Gastroesophageal sphincter (tissue), 4 donors: Measurements from ENCODE around the gene AKAP6. TPM values are rescaled to one million over a fixed set of nuclear protein-coding genes. Genes with fewer than 3 reads are reported as not detected.

ENCODE experiments used
- ATAC-seq: fragments of 150-250 bp; one replicate; pipeline ENCODE4 v1.9.1; 2016; ENCODE audit warnings: mild to moderate bottlenecking, moderate library complexity
- H3K27ac ChIP-seq, 4 donors: fragments of 200-600 bp; sonication (generic) in 3 of 4; 1 replicate in 3 of 4; 2 replicates in 1 of 4; pipeline ENCODE4 v1.5.1; 2016 to 2019
- H3K27me3 ChIP-seq: fragments of 200-600 bp; sonication (generic); one replicate; pipeline ENCODE4 v1.5.1; 2019
- H3K36me3 ChIP-seq, 2 donors: fragments of 200-600 bp; sonication (generic); one replicate each; pipeline ENCODE4 v1.5.1; 2019; ENCODE audit warnings: control low read depth in 1 of 2
- H3K4me1 ChIP-seq, 3 donors: fragments of 200-600 bp; sonication (generic); 1 replicate in 2 of 3; 2 replicates in 1 of 3; pipeline ENCODE4 v1.5.1; 2016 to 2019; ENCODE audit warnings: control low read depth in 2 of 3
- H3K4me3 ChIP-seq, 2 donors: fragments of 200-600 bp; sonication (generic); one replicate each; pipeline ENCODE4 v1.5.1; 2019; ENCODE audit warnings: mild to moderate bottlenecking in 1 of 2, moderate library complexity in 1 of 2
- H3K9me3 ChIP-seq, 3 donors: fragments of 200-600 bp; sonication (generic); one replicate each; pipeline ENCODE4 v1.5.1; 2017 to 2019; ENCODE audit warnings: control low read depth in 2 of 3
- CTCF ChIP-seq, 4 experiments: fragments of 200-600 bp in 2 of 4; fragments of 450-650 bp in 2 of 4; sonication (generic) in 1 of 4; IDR thresholded peaks; one replicate each; pipeline ENCODE4 v1.5.1; 2017 to 2019; ENCODE audit warnings: antibody characterized with exemption in 4 of 4, mild to moderate bottlenecking in 2 of 4, moderate library complexity in 2 of 4
- EP300 ChIP-seq: sonication (generic); formaldehyde crosslinking; IDR thresholded peaks from one replicate; pipeline ENCODE4 v1.6.1; 2017; ENCODE audit warnings: antibody characterized with exemption, mild to moderate bottlenecking
- POLR2A ChIP-seq, 2 donors: fragments of 450-650 bp; IDR thresholded peaks; one replicate each; pipeline ENCODE4 v1.6.1; 2017; ENCODE audit warnings: antibody characterized with exemption in 2 of 2, mild to moderate bottlenecking in 2 of 2, moderate library complexity in 1 of 2
- POLR2AphosphoS5 ChIP-seq: sonication (generic); formaldehyde crosslinking; IDR thresholded peaks from one replicate; pipeline ENCODE4 v1.6.1; 2017; ENCODE audit warnings: antibody characterized with exemption
- WGBS, 2 donors: methylation state at CpG; one replicate each; pipeline ENCODE4 v1.1.5; 2018; ENCODE audit warnings: low coverage in 1 of 2; 5-methylcytosine and 5-hydroxymethylcytosine counted together
- total RNA-seq, 4 donors: library from RNA; depleted of rRNA; stranded (reverse); fragments of >200 nt; gene quantifications; one replicate each; pipeline ENCODE4 v1.1.0, GENCODE V29; 2016

AKAP6 gene
- total RNA-seq, 4 donors from 2014 or later: 33.1 to 65.4 (median 45.0) TPM

- Histone ChIP-seq H3K4me3 (no peak overlapping the region), H3K36me3 (no peaks in the 10 kb centered on the region), H3K4me1 (peaks cover 0 to 6% (median 0%) of the 10 kb centered on the region in 3 donors), H3K27ac (no peak overlapping the region), H3K9me3 (no peaks in the 10 kb centered on the region), H3K27me3 (no peaks in the 10 kb centered on the region)
- WGBS, 2 donors: 78 to 85% methylated on average over 2 of the region's 2 CpGs
- TF ChIP-seq POLR2A (IDR thresholded peaks at IDR 0.05): no peak
- TF ChIP-seq CTCF (IDR thresholded peaks at IDR 0.05): no peak
- TF ChIP-seq POLR2AphosphoS5: no peak
- no peak for TF ChIP-seq EP300
- no peak for ATAC-seq
Observed at GRCh38 chr14:32679927-32680612, 351.0 kb downstream of the AKAP6 start.

- Histone ChIP-seq H3K27me3 (no peaks in the 10 kb centered on the region), H3K4me3 (no peak overlapping the region), H3K4me1 (peaks cover 0 to 6% (median 0%) of the 10 kb centered on the region in 3 donors), H3K36me3 (no peaks in the 10 kb centered on the region), H3K9me3 (no peaks in the 10 kb centered on the region), H3K27ac (no peak overlapping the region)
- TF ChIP-seq EP300: no peak
- TF ChIP-seq CTCF (IDR thresholded peaks at IDR 0.05): no peak
- no peak for TF ChIP-seq POLR2A (IDR thresholded peaks at IDR 0.05)
- TF ChIP-seq POLR2AphosphoS5: no peak
- no peak for ATAC-seq
Observed at GRCh38 chr14:32681598-32681997, 352.5 kb downstream of the AKAP6 start.

- Histone ChIP-seq H3K4me1 (peaks cover 0 to 6% (median 0%) of the 10 kb centered on the region in 3 donors), H3K27ac (no peak overlapping the region), H3K36me3 (no peaks in the 10 kb centered on the region), H3K27me3 (no peaks in the 10 kb centered on the region), H3K4me3 (no peak overlapping the region), H3K9me3 (no peaks in the 10 kb centered on the region)
- TF ChIP-seq CTCF (IDR thresholded peaks at IDR 0.05) (no peak), POLR2AphosphoS5 (no peak), POLR2A (IDR thresholded peaks at IDR 0.05) (no peak), EP300 (no peak)
- 47 to 70% methylated on average over 3 of the region's 3 CpGs for WGBS, 2 donors
- no peak for ATAC-seq
Observed at GRCh38 chr14:32682214-32682613, 353.1 kb downstream of the AKAP6 start.

GRCh38 chr14:32683679-32684078, 354.6 kb downstream of the AKAP6 start:
- Histone ChIP-seq H3K36me3 (no peaks in the 10 kb centered on the region), H3K4me3 (no peak overlapping the region), H3K4me1 (peaks cover 0 to 6% (median 0%) of the 10 kb centered on the region in 3 donors), H3K27ac (no peak overlapping the region), H3K9me3 (no peaks in the 10 kb centered on the region), H3K27me3 (no peaks in the 10 kb centered on the region)
- ATAC-seq: no peak
- no peak for TF ChIP-seq POLR2AphosphoS5
- no peak for TF ChIP-seq CTCF (IDR thresholded peaks at IDR 0.05)
- no peak for TF ChIP-seq EP300
- TF ChIP-seq POLR2A (IDR thresholded peaks at IDR 0.05): no peak
- 54 to 89% methylated on average over 1 of the region's 1 CpG for WGBS, 2 donors

- no peaks in the 10 kb centered on the region for H3K9me3 ChIP-seq
- TF ChIP-seq POLR2A (IDR thresholded peaks at IDR 0.05): no peak
- TF ChIP-seq POLR2AphosphoS5: no peak
- TF ChIP-seq CTCF (IDR thresholded peaks at IDR 0.05): no peak
- no peak for TF ChIP-seq EP300
- WGBS, 2 donors: 41 to 43% methylated on average over 2 of the region's 2 CpGs
- no peaks in the 10 kb centered on the region for H3K27me3 ChIP-seq
- H3K4me3 ChIP-seq: no peak overlapping the region
- no peaks in the 10 kb centered on the region for H3K4me1 ChIP-seq
- no peak for ATAC-seq
- H3K27ac ChIP-seq: no peak overlapping the region
- H3K36me3 ChIP-seq: no peaks in the 10 kb centered on the region
Observed at GRCh38 chr14:32688941-32689340, 359.8 kb downstream of the AKAP6 start.
